Keratinocyte (primary cell): ENCODE data around the gene CAPN1.

Experiments
- EZH2 ChIP-seq: IDR thresholded peaks from one replicate; pipeline ENCODE4 v1.6.1; 2012; ENCODE audit warnings: inconsistent platforms, mild to moderate bottlenecking, low read length, moderate library complexity
- TF ChIP-seq, protein P1 (sequence below), 3 experiments: IDR thresholded peaks in 1 of 3; conservative IDR thresholded peaks in 1 of 3; optimal IDR thresholded peaks in 1 of 3; 2 replicates in 2 of 3; 3 replicates in 1 of 3; pipeline versions ENCODE3 to v1.5.1; 2011; ENCODE audit warnings: low read length in 3 of 3, mild to moderate bottlenecking in 3 of 3, moderate library complexity in 2 of 3, control low read depth in 1 of 3, inconsistent platforms in 1 of 3; ENCODE audit not compliant: insufficient read depth in 2 of 3; ENCODE audit errors: extremely low read depth in 1 of 3

DNA sequence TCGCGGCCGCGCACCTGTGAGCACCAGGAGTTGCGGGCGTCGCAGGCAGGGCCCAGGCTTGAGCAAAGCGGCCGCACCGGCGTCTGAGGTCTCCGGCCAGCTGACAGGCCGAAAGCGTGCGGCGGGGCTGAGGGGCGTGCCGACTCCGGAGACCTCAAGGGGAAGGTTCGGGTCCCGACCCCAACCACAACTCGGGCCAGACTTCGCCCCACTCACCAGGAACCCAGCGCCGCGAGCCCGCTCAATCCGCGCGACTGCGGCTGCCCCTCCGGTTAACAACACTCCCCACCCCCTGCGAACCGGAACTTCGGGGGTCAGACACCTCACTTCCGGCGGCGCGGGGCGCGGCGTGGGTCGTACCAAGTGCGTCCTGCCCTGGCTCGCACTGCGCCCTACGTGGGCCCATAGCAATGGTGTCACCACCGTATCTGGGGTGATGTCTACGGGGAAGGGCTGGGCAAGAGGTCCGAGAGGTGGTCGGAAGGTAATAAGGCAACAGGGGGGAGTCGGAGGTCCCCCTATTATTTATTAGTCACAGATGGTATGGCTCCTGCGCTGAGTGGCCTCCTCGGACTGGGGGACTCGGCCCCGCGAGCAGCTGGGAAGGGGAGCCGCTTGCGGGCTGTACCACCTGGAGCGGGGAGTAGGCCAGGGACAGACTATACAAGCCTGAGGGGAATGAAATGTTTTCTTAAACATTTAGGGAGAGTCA lies 47.3 kb upstream of the CAPN1 start, which contains the start of gene SYVN1:
- TF ChIP-seq, protein P1, sequence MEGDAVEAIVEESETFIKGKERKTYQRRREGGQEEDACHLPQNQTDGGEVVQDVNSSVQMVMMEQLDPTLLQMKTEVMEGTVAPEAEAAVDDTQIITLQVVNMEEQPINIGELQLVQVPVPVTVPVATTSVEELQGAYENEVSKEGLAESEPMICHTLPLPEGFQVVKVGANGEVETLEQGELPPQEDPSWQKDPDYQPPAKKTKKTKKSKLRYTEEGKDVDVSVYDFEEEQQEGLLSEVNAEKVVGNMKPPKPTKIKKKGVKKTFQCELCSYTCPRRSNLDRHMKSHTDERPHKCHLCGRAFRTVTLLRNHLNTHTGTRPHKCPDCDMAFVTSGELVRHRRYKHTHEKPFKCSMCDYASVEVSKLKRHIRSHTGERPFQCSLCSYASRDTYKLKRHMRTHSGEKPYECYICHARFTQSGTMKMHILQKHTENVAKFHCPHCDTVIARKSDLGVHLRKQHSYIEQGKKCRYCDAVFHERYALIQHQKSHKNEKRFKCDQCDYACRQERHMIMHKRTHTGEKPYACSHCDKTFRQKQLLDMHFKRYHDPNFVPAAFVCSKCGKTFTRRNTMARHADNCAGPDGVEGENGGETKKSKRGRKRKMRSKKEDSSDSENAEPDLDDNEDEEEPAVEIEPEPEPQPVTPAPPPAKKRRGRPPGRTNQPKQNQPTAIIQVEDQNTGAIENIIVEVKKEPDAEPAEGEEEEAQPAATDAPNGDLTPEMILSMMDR (optimal IDR thresholded peaks at IDR 0.05 in 1 of 3, IDR thresholded peaks at IDR 0.05 in 1 of 3, conservative IDR thresholded peaks at IDR 0.05 in 1 of 3; ENCODE audit: extremely low read depth in 1 of 3, insufficient read depth in 2 of 3, low read length in 3 of 3): no peak
- no peak for TF ChIP-seq EZH2
